GM12878 (cell line): Measurements from ENCODE around the gene UGT2B28. TPM values are rescaled to one million over a fixed set of nuclear protein-coding genes. Genes with fewer than 3 reads are reported as not detected.
"Not testable (repeated sequence)": the region's sequence is repeated elsewhere in the genome, so short reads cannot be mapped to it uniquely, and the experiment has no call there.

Source experiments
- ATAC-seq: fragments of 200-7000 bp; cut with Tn5 transposase; 3 replicates; pipeline ENCODE4 v1.9.1; 2020; ENCODE audit warnings: mild to moderate bottlenecking, moderate library complexity
- Bru-seq: library from RNA; stranded (reverse); fragments of 400-500 nt; gene quantifications from one replicate; lab custom pipeline; 2021; lab: Mats Ljungman, UMichigan
- BruChase-seq, 2 experiments: library from RNA; stranded (reverse); fragments of 400-500 nt; gene quantifications; one replicate each; lab custom pipeline; 2021; lab: Mats Ljungman, UMichigan
- BruUV-seq: library from RNA; stranded (reverse); fragments of 400-500 nt; replicated peaks from 2 replicates; lab custom pipeline; 2021; lab: Mats Ljungman, UMichigan
- CTCF ChIA-PET: fragments of 300-600 bp; sonication (Branson Sonifier 250); formaldehyde crosslinking; extraction: SDS; loops from one replicate; lab custom pipeline; 2021; ENCODE audit warnings: inconsistent platforms; lab: Yijun Ruan, JAX
- POLR2A ChIA-PET: fragments of 350-600 bp; formaldehyde crosslinking; extraction: SDS; loops from one replicate; lab custom pipeline; 2021; ENCODE audit warnings: inconsistent platforms; lab: Charles Lee
- RAD21 ChIA-PET: fragments of 300-600 bp; sonication (Branson Sonifier 250); formaldehyde crosslinking; loops from one replicate; lab custom pipeline; 2023; ENCODE audit warnings: antibody characterized with exemption; ENCODE audit not compliant: unreplicated experiment; lab: Charles Lee
- SMC1A ChIA-PET: fragments of 300-600 bp; sonication (Branson Sonifier 250); formaldehyde crosslinking; loops from one replicate; lab custom pipeline; 2023; ENCODE audit not compliant: unreplicated experiment, uncharacterized antibody; lab: Charles Lee
- DNase-seq: peaks from one replicate; pipeline ENCODE4 v3.0.0-alpha.2; 2011; ENCODE audit warnings: low read depth, low spot score
- FAIRE-seq: peaks from 3 replicates; lab custom pipeline; 2011; peaks lifted over from hg19 to GRCh38; lab: Jason Lieb, UNC
- H2AFZ ChIP-seq: 2 replicates; pipeline ENCODE4 v1.6.0; 2011; ENCODE audit warnings: low read depth, low read length, control low read depth; ENCODE audit not compliant: control insufficient read depth
- H3K27ac ChIP-seq: 2 replicates; pipeline ENCODE4 v1.5.1; 2011; ENCODE audit warnings: control low read depth; ENCODE audit not compliant: control insufficient read depth, insufficient read depth
- H3K27me3 ChIP-seq, 2 experiments: replicated peaks in 1 of 2; 2 replicates each; pipeline versions ENCODE4 v1.6.0 to v1.6.1; 2011; ENCODE audit warnings: low read length in 1 of 2; ENCODE audit not compliant: control insufficient read depth in 2 of 2, insufficient read depth in 2 of 2
- H3K36me3 ChIP-seq, 2 experiments: 2 replicates each; pipeline ENCODE4 v1.5.1; 2011; ENCODE audit warnings: low read length in 1 of 2; ENCODE audit not compliant: control insufficient read depth in 2 of 2, insufficient read depth in 2 of 2
- H3K4me1 ChIP-seq: 2 replicates; pipeline ENCODE4 v1.6.1; 2011; ENCODE audit warnings: mild to moderate bottlenecking, low read length, moderate library complexity, mixed read lengths; ENCODE audit not compliant: control insufficient read depth, insufficient read depth
- H3K4me2 ChIP-seq: 2 replicates; pipeline ENCODE4 v1.6.0; 2011; ENCODE audit warnings: control low read depth; ENCODE audit not compliant: control insufficient read depth, insufficient read depth
- H3K4me3 ChIP-seq: fragments of 200-600 bp; sonication (generic); 2 replicates; pipeline ENCODE4 v1.5.1; 2016
- H3K79me2 ChIP-seq: 2 replicates; pipeline ENCODE4 v1.6.0; 2011; ENCODE audit warnings: low read length; ENCODE audit not compliant: control insufficient read depth, insufficient read depth
- H3K9ac ChIP-seq: 2 replicates; pipeline ENCODE4 v1.8.0; 2011; ENCODE audit warnings: low read length, control low read depth, mixed read lengths; ENCODE audit not compliant: control insufficient read depth, insufficient read depth
- H3K9me3 ChIP-seq: replicated peaks from 3 replicates; pipeline ENCODE4 v1.5.1; 2011; ENCODE audit warnings: mild to moderate bottlenecking, low read length; ENCODE audit not compliant: control insufficient read depth, insufficient read depth
- H4K20me1 ChIP-seq: 2 replicates; pipeline ENCODE4 v1.6.0; 2011; ENCODE audit not compliant: control insufficient read depth, insufficient read depth
- MTA3 ChIP-seq: IDR thresholded peaks from 2 replicates; pipeline ENCODE4 v1.6.1; 2012; ENCODE audit warnings: low read length, inconsistent platforms, borderline replicate concordance
- MXI1 ChIP-seq: fragments of 150-350 bp; IDR thresholded peaks from 2 replicates; pipeline ENCODE4 v1.6.1; 2011; ENCODE audit warnings: low read depth, mild to moderate bottlenecking, inconsistent platforms, low read length, improper control_type of control experiment
- NFYA ChIP-seq: IDR thresholded peaks from 2 replicates; pipeline ENCODE4 v1.6.1; 2011; ENCODE audit warnings: low read depth, mild to moderate bottlenecking, low read length, improper control_type of control experiment, borderline replicate concordance
- POU2F2 ChIP-seq: IDR thresholded peaks from 3 replicates; pipeline ENCODE4 v1.6.1; 2011; ENCODE audit warnings: low read depth, mild to moderate bottlenecking, low read length, borderline replicate concordance
- RAD21 ChIP-seq: IDR thresholded peaks from 2 replicates; pipeline ENCODE4 v1.6.1; 2011; ENCODE audit warnings: mild to moderate bottlenecking, low read depth, low read length, moderate library complexity; ENCODE audit not compliant: insufficient read depth
- TBL1XR1 ChIP-seq: IDR thresholded peaks from 2 replicates; pipeline ENCODE4 v1.6.1; 2012; ENCODE audit warnings: low read depth, low read length, improper control_type of control experiment
- YBX1 ChIP-seq: fragments of 450-650 bp; IDR thresholded peaks from 2 replicates; pipeline ENCODE4 v1.6.1; 2016; ENCODE audit warnings: antibody characterized with exemption
- ZNF622 ChIP-seq: fragments of 450-650 bp; IDR thresholded peaks from 2 replicates; pipeline ENCODE4 v1.6.1; 2017; ENCODE audit warnings: mild to moderate bottlenecking, inconsistent platforms
- WGBS: methylation state at CpG from one replicate; pipeline ENCODE4 v1.1.6; 2016; ENCODE audit warnings: low lambda C conversion rate; ENCODE audit not compliant: insufficient replicate concordance, insufficient coverage; ENCODE audit errors: missing lambda C conversion rate; 5-methylcytosine and 5-hydroxymethylcytosine counted together
- in situ Hi-C: fragments of 300-500 bp; cut with MboI; formaldehyde crosslinking; loops from 9 replicates; pipeline ENCODE4 v1.14.3; 2018; ENCODE audit warnings: mixed read lengths
- intact Hi-C: fragments of 100-400 bp; cut with micrococcal nuclease; formaldehyde crosslinking; loops from one replicate; pipeline ENCODE4 v1.14.2; 2022; ENCODE audit not compliant: unreplicated experiment
- long read RNA-seq, 2 experiments: library from polyadenylated mRNA; unstranded; transcript quantifications; one replicate each; pipeline ENCODE4 v2.0.0, GENCODE V29; 2019 to 2020
- polyA minus RNA-seq, 3 experiments: library from RNA; depleted of rRNA, polyadenylated mRNA; stranded (reverse); fragments of >200 nt; gene quantifications; 2 replicates each; pipeline ENCODE4 v1.2.3, GENCODE V29; 2011
- polyA plus RNA-seq, 11 experiments: library from polyadenylated mRNA; depleted of rRNA in 4 of 11; unstranded in 6 of 11; stranded (reverse) in 5 of 11; fragments of >200 nt; fragmentation: Nextera tagmentation in 4 of 11; fragmentation: Illumina TruSeq in 1 of 11; extraction: Ambion mirVana in 4 of 11; extraction: Trizol in 1 of 11; gene quantifications; 1 replicate in 1 of 11; 2 replicates in 10 of 11; pipeline versions ENCODE4 v1.2.1 to v1.2.3, GENCODE V29; 2011 to 2016; ENCODE audit warnings: inconsistent platforms in 2 of 11, missing spikeins in 2 of 11, low read depth in 1 of 11
- total RNA-seq, 4 experiments: library from RNA; depleted of rRNA in 3 of 4; stranded (reverse); fragments of >200 nt in 3 of 4; fragmentation: Illumina TruSeq in 1 of 4; extraction: Trizol in 1 of 4; gene quantifications; 2 replicates each; pipeline versions ENCODE4 v1.2.1 to v1.2.3, GENCODE V29; 2013 to 2021
- TF ChIP-seq, protein P1 (sequence below): fragments of 450-650 bp; IDR thresholded peaks from 2 replicates; pipeline ENCODE4 v1.6.1; 2017; ENCODE audit warnings: mild to moderate bottlenecking, moderate library complexity

Gene UGT2B28
- total RNA-seq (2013; cell fraction: nucleolus; rRNA removed), result not detected in 2 replicates
- not detected in 2 replicates for total RNA-seq (2014; rRNA removed)
- total RNA-seq (2014; rRNA removed; fragmentation: Illumina TruSeq; extraction: Trizol), result not detected in 2 replicates
- not detected in 2 replicates for total RNA-seq (2021)
- polyA plus RNA-seq (2011; ENCODE audit: low read depth), result not detected
- not detected in 2 replicates for polyA plus RNA-seq (2011; rRNA removed)
- polyA plus RNA-seq (2011; cell fraction: cytosol; rRNA removed), result not detected in 2 replicates
- not detected in 2 replicates for polyA plus RNA-seq (2011; cell fraction: nucleus; rRNA removed)
- not detected in 2 replicates for polyA plus RNA-seq (2012)
- polyA plus RNA-seq (2014; fragmentation: Illumina TruSeq; extraction: Trizol), result not detected in 2 replicates
- polyA plus RNA-seq (2014; fragmentation: Nextera tagmentation; extraction: Ambion mirVana), result not detected
- not detected in 2 replicates for polyA plus RNA-seq (2014; rRNA removed)
- polyA plus RNA-seq (2016; fragmentation: Nextera tagmentation; extraction: Ambion mirVana), result not detected
- not detected in 2 replicates for polyA minus RNA-seq (2011; rRNA and poly(A)+ RNA removed)
- polyA minus RNA-seq (2011; cell fraction: cytosol; rRNA and poly(A)+ RNA removed), result not detected in 2 replicates
- not detected in 2 replicates for polyA minus RNA-seq (2011; cell fraction: nucleus; rRNA and poly(A)+ RNA removed)
- Bru-seq, nascent RNA, result not detected
- not detected for BruChase-seq, experiment 1, labeled RNA remaining after a 6-hour chase
- BruChase-seq, experiment 2, labeled RNA remaining after a 2-hour chase, result not detected
- long read RNA-seq, experiment 1, result 0 reads
- long read RNA-seq, experiment 2, result 0 reads

DNA sequence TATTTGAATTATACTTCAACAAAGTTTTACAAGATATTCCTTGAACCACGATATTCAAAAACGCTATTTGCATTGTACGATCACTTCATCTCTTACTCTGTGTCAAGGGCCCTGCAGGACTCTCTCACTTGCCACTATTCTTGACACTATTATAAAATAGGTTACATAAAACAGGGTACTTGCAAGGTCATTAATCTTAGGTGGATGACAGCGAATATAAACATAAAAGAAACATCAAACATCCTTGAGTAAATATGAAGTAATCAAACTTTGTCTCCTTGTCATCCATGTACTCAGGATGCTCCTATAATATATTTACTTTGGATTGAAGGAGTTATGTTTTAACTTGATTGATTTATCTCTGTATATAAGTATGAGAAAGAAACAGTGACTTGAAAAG is at the start of gene UGT2B28:
TSS of gene UGT2B28 (plus strand) at position 395 of the 400 bp plus-strand sequence. CDS start 26 bp downstream, outside the sequence.
- H3K4me3 ChIP-seq, CTCF ChIA-PET, H3K36me3 ChIP-seq, intact Hi-C loops, H3K9me3 ChIP-seq, DNase-seq, FAIRE-seq, H3K79me2 ChIP-seq, SMC1A ChIA-PET, RAD21 ChIA-PET, H3K4me1 ChIP-seq, H4K20me1 ChIP-seq, POLR2A ChIA-PET, ATAC-seq, H3K27me3 ChIP-seq, H3K4me2 ChIP-seq, H2AFZ ChIP-seq, H3K9ac ChIP-seq, BruUV-seq, H3K27ac ChIP-seq, in situ Hi-C loops: not testable (repeated sequence)
- 35% methylated on average over 4 of the region's 4 CpGs for WGBS

DNA sequence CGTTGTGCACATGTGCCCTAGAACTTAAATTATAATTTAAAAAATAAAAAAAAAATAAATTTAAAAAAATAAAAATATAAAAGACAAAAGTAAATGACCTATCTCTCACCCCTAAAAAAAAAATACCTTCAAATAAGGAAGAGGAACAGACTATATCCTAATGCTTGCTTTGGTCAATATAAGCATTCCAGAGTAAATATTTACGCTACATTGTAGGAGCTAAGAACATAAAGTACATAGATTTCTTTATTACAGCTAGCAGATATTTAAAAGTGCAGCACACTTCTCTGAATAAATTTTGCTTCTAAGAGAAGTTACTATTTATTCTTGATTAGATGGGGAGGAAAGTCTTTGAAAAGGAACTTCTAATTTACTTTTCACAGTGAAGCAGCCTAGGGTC is 41.2 kb upstream of the UGT2B28 start:
- ChIA-PET SMC1A (no interaction called here), POLR2A (no interaction called here), CTCF (interaction anchor here (0.6 kb wide), 1 partner anchor 129 kb away, joined by 3 read pairs; no protein-coding TSS in a partner anchor), RAD21 (no interaction called here)
- H3K4me2 ChIP-seq, result no peak overlapping the region
- in situ Hi-C loops (no loop called here), intact Hi-C loops (no loop called here)
- H3K9me3 ChIP-seq, result no peaks in the 10 kb centered on the region
- H3K79me2 ChIP-seq, result no peaks in the 10 kb centered on the region
- no peaks in the 10 kb centered on the region for H3K36me3 ChIP-seq
- H3K27me3 ChIP-seq, result no peaks in the 10 kb centered on the region
- DNase-seq (no peak), FAIRE-seq (no peak), ATAC-seq (no peak)
- 0% methylated on average over 2 of the region's 2 CpGs for WGBS
- no peak overlapping the region for H3K9ac ChIP-seq
- H3K4me1 ChIP-seq, result no peaks in the 10 kb centered on the region
- H2AFZ ChIP-seq, result no peak overlapping the region
- BruUV-seq, result no TSS peak
- H3K4me3 ChIP-seq, result no peak overlapping the region
- H3K27ac ChIP-seq, result no peak overlapping the region
- H4K20me1 ChIP-seq, result no peaks in the 10 kb centered on the region
- no peak for TF ChIP-seq MTA3
- TF ChIP-seq MXI1, result no peak
- TF ChIP-seq YBX1, result no peak
- no peak for TF ChIP-seq ZNF622
- TF ChIP-seq POU2F2, result no peak
- TF ChIP-seq TBL1XR1, result no peak
- TF ChIP-seq, protein P1, sequence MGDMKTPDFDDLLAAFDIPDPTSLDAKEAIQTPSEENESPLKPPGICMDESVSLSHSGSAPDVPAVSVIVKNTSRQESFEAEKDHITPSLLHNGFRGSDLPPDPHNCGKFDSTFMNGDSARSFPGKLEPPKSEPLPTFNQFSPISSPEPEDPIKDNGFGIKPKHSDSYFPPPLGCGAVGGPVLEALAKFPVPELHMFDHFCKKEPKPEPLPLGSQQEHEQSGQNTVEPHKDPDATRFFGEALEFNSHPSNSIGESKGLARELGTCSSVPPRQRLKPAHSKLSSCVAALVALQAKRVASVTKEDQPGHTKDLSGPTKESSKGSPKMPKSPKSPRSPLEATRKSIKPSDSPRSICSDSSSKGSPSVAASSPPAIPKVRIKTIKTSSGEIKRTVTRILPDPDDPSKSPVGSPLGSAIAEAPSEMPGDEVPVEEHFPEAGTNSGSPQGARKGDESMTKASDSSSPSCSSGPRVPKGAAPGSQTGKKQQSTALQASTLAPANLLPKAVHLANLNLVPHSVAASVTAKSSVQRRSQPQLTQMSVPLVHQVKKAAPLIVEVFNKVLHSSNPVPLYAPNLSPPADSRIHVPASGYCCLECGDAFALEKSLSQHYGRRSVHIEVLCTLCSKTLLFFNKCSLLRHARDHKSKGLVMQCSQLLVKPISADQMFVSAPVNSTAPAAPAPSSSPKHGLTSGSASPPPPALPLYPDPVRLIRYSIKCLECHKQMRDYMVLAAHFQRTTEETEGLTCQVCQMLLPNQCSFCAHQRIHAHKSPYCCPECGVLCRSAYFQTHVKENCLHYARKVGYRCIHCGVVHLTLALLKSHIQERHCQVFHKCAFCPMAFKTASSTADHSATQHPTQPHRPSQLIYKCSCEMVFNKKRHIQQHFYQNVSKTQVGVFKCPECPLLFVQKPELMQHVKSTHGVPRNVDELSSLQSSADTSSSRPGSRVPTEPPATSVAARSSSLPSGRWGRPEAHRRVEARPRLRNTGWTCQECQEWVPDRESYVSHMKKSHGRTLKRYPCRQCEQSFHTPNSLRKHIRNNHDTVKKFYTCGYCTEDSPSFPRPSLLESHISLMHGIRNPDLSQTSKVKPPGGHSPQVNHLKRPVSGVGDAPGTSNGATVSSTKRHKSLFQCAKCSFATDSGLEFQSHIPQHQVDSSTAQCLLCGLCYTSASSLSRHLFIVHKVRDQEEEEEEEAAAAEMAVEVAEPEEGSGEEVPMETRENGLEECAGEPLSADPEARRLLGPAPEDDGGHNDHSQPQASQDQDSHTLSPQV, result no peak
- TF ChIP-seq NFYA, result no peak
- no peak for TF ChIP-seq RAD21
